Measurements from ENCODE around the gene PRR35.

GRCh38 chr16:530111-530817 lies 29.9 kb upstream of the PRR35 start:
- no peak for TF ChIP-seq CTCF (IDR thresholded peaks at IDR 0.05; ENCODE audit: insufficient read depth, low read length)
- TF ChIP-seq REST (IDR thresholded peaks at IDR 0.05; ENCODE audit: insufficient replicate concordance, low read depth): no peak
- no peak for TF ChIP-seq POLR2AphosphoS5 (IDR thresholded peaks at IDR 0.05; ENCODE audit: low read depth)
- no peak for TF ChIP-seq GABPA (IDR thresholded peaks at IDR 0.05; ENCODE audit: low read depth)
